ENCODE measurements around the gene AHSG.

The AHSG gene

GRCh38 chr3:186642014-186642413 lies 29.2 kb downstream of the AHSG start:
- no peak for DNase-seq (ENCODE audit: low read depth)

GRCh38 chr3:186643493-186643892 lies 30.6 kb downstream of the AHSG start:
- no peak for DNase-seq (ENCODE audit: low read depth)

GRCh38 chr3:186644683-186645082 lies 31.8 kb downstream of the AHSG start:
- DNase-seq (ENCODE audit: low read depth), result no peak

GRCh38 chr3:186646106-186646505 lies 33.2 kb downstream of the AHSG start:
- DNase-seq (ENCODE audit: low read depth), result no peak

- no peak for DNase-seq (ENCODE audit: low read depth)
Observed at GRCh38 chr3:186646841-186647240, 34.0 kb downstream of the AHSG start.

- no peak for DNase-seq (ENCODE audit: low read depth)
Observed at GRCh38 chr3:186648851-186649250, 36.0 kb downstream of the AHSG start.

- DNase-seq (ENCODE audit: low read depth), result no peak
Observed at GRCh38 chr3:186651678-186652215, 38.9 kb downstream of the AHSG start.

GRCh38 chr3:186653080-186653707 lies 40.3 kb downstream of the AHSG start:
- DNase-seq (ENCODE audit: low read depth), result no peak

GRCh38 chr3:186653984-186654383 lies 41.1 kb downstream of the AHSG start:
- no peak for DNase-seq (ENCODE audit: low read depth)

- no peak for DNase-seq (ENCODE audit: low read depth)
Observed at GRCh38 chr3:186663361-186664118, 50.7 kb downstream of the AHSG start.

- no peak for DNase-seq (ENCODE audit: low read depth)
Observed at GRCh38 chr3:186664119-186664495, 51.2 kb downstream of the AHSG start.

- DNase-seq (ENCODE audit: low read depth), result no peak
Observed at GRCh38 chr3:186664506-186664905, 51.6 kb downstream of the AHSG start.

- no peak for DNase-seq (ENCODE audit: low read depth)
Observed at GRCh38 chr3:186665625-186666188, 52.8 kb downstream of the AHSG start, which contains the start of gene HRG. TSS of gene HRG (plus strand) at chr3:186666014. CDS start at chr3:186666032, 18 bp downstream.

GRCh38 chr3:186668426-186668825 lies 55.6 kb downstream of the AHSG start:
- DNase-seq (ENCODE audit: low read depth), result no peak

- DNase-seq (ENCODE audit: low read depth), result no peak
Observed at GRCh38 chr3:186669378-186670084, 56.7 kb downstream of the AHSG start.

GRCh38 chr3:186670155-186670554 lies 57.3 kb downstream of the AHSG start:
- no peak for DNase-seq (ENCODE audit: low read depth)

Data from stimulated activated CD8-positive, alpha-beta memory T cell treated with anti-CD3 and anti-CD28 coated beads, Interleukin-12 subunit alpha, Interleukin-12 subunit beta, amount 100 ng/mL, for 4 hours (primary cell).